Measurements from ENCODE around the gene ACACB.

The ACACB gene

DNA sequence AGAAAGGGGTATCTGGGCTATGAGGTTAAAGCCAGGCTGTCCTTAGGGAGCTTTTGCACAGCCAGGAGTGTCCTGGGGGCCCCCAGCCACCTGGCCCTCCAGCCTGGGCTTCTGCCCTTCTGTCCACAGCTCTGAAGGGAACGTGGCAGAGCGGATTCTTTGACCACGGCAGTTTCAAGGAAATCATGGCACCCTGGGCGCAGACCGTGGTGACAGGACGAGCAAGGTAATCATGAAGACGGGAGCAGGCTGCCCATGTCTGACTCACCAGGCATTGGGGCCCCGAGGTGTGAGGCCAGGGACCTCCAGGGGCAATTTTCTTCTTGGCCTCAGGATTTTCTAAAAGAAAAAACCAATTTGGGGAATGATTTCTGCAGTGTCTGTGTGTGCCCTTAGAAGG, 139.6 kb downstream of the ACACB start:
- Mint-ChIP-seq H3K4me1 (no peaks in the 10 kb centered on the region), H3K27ac (no peak overlapping the region), H3K9me3 (peaks cover 5% of the 10 kb centered on the region), H3K36me3 (peaks cover 5% of the 10 kb centered on the region), H3K4me3 (no peak overlapping the region)
- DNase-seq (ENCODE audit: low spot score in 2 of 2) (no peak), ATAC-seq (no peak)

DNA sequence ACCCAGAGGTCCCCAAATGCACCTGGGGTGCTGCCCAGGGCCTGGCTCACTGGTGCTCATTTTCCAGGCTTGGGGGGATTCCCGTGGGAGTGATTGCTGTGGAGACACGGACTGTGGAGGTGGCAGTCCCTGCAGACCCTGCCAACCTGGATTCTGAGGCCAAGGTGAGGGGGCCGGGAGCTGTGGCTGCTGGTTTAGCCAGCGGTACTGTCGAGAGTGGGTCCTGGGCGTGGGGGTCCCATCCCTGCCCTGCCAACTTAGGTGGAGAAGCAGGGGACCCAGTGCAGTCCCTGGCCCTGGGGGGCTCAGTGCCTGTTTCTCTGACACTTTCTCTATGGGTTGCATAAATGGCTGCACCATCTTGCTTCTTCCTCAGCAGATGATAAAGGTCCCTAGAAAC, 141.8 kb downstream of the ACACB start:
- peaks cover 1% of the 10 kb centered on the region for H3K9me3 Mint-ChIP-seq

DNA sequence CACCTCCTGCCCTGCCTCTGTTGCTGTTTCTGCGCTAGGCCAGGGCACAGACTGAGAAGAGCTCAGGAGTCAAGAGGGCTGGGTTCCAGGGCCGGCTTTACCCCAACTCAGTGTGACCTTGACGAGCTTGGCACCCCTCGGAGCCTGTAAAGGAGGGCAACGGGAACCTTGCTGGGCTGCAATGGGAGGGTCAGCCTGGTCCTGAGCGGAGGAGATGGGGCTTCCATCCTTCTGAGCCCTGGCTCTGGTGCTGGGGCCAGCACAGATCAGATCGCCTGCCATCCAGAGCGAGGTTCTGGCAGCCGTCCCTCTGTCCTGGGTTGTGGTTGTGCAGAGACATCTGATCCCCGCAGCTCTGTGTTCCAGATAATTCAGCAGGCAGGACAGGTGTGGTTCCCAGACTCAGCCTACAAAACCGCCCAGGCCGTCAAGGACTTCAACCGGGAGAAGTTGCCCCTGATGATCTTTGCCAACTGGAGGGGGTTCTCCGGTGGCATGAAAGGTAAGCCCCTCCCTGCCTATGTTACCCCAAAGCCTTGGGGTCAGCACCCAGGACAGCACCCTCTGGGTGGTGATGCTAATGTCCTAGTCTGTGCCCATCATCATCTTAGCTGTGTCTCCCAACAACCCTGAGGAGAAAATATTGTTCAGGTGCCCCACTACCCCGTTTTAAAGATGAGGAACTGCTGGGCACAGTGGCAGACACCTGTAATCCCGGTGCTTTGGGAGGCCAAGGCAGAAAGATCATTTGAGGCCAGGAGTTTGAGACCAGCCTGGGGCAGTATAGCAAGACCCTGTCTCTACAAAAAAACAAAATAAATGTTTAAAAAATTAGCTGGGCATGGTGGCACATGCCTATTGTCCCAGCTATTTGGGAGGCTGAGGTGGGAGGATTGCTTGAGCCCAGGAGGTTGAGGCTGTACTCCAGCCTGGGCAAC, 142.5 kb downstream of the ACACB start:
- no peaks in the 10 kb centered on the region for H3K4me1 Mint-ChIP-seq
- no peaks in the 10 kb centered on the region for H3K36me3 Mint-ChIP-seq
- no peak overlapping the region for H3K27ac Mint-ChIP-seq
- H3K9me3 Mint-ChIP-seq, result no peaks in the 10 kb centered on the region
- H3K4me3 Mint-ChIP-seq, result no peak overlapping the region
- DNase-seq (ENCODE audit: low spot score in 2 of 2) (no peak), ATAC-seq (no peak)

More for the DNA sequence above, 141.8 kb downstream of the ACACB start:
- no peaks in the 10 kb centered on the region for H3K36me3 Mint-ChIP-seq
- no peak overlapping the region for H3K27ac Mint-ChIP-seq
- ATAC-seq (no peak), DNase-seq (ENCODE audit: low spot score in 2 of 2) (no peak)
- H3K4me3 Mint-ChIP-seq, result no peak overlapping the region
- H3K4me1 Mint-ChIP-seq, result no peaks in the 10 kb centered on the region

DNA sequence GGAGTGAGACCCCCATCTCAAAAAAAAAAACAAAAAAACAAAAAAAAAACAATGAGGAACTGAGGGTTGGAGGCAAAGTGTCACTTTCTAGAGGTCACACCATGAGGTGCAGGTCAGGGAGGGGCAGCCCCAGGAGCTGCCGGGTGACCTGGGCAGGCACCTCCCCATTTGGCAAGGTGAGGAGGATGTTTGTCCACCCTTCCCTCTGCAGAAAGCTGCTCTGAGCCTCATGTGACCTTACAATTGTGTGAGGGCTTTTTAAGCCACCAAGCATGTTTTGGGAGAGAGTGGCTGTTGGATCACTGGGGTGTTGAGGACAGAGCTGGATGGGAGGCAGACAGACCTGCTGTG, 143.1 kb downstream of the ACACB start:
- Mint-ChIP-seq H3K36me3 (no peaks in the 10 kb centered on the region), H3K27ac (no peak overlapping the region), H3K4me3 (no peak overlapping the region), H3K4me1 (no peaks in the 10 kb centered on the region), H3K9me3 (no peaks in the 10 kb centered on the region)
- ATAC-seq (no peak), DNase-seq (ENCODE audit: low spot score in 2 of 2) (no peak)

DNA sequence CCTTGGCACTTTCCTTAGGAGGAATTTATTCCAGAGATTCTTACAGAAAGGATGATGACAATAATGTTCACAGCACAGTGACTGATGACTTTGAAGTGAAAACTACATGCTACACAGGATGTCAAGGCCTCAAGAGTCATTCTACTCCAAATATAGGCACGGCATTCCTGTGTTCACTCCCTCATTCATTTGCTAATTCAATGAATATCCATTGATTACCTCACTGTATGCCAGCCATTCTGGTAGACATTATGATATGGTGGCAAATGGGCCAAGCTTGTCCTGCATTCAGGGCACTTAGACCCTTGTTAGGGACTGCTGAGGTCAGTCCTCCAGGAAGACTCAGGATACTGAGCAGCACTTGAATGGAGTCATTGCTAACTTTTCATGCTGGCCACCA, 144.7 kb downstream of the ACACB start:
- Mint-ChIP-seq H3K36me3 (no peaks in the 10 kb centered on the region), H3K27ac (no peak overlapping the region), H3K4me1 (no peaks in the 10 kb centered on the region), H3K4me3 (no peak overlapping the region), H3K9me3 (no peaks in the 10 kb centered on the region)
- no peak for ATAC-seq
- no peak for DNase-seq (ENCODE audit: low spot score in 2 of 2)

DNA sequence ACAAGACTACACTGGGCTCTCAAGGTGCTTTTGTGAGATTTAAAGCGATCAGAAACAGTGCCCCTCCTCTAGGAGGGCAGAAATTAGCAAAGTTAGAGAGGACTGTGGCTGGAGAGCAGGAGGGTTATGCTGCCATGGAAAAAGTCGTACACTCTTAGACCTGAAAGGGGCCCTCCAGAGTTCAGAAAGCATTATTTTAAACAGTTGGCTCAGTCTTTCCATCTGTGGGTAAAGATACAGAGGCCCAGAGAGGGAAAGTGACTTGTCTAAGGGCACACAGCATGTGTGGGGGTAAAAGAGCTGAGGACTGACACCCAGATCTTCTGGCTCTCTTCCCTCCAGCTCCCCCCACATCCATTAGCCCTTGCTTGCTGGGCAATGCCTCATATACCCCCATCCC, 145.6 kb downstream of the ACACB start:
- H3K9me3 Mint-ChIP-seq, result no peaks in the 10 kb centered on the region

DNA sequence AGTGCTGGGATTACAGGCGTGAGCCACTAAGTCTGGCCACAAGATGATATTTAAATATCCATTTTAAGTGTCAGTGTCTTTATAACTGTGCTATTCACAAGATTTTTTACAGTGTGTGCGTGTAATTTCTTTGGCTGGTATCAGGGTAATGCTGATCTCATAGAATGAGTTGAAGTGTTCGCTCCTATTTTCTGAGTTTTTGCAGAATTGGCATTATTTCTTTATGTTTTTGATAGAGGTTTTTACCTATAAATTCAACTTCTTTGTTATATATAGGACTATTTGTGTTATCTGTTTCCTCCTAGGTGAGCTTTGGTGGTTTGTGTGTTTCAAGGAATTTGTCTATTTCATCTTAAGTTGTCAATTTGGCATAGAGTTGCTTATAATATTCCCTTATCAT, 147.1 kb downstream of the ACACB start:
- no peaks in the 10 kb centered on the region for H3K9me3 Mint-ChIP-seq
- DNase-seq (ENCODE audit: low spot score in 2 of 2) (no peak), ATAC-seq (no peak)
- H3K27ac Mint-ChIP-seq, result no peak overlapping the region
- H3K4me1 Mint-ChIP-seq, result no peaks in the 10 kb centered on the region
- no peak overlapping the region for H3K4me3 Mint-ChIP-seq
- no peaks in the 10 kb centered on the region for H3K36me3 Mint-ChIP-seq

More for the DNA sequence above, 145.6 kb downstream of the ACACB start:
- no peak for ATAC-seq
- H3K4me1 Mint-ChIP-seq, result no peaks in the 10 kb centered on the region
- no peak overlapping the region for H3K27ac Mint-ChIP-seq
- no peak overlapping the region for H3K4me3 Mint-ChIP-seq
- no peaks in the 10 kb centered on the region for H3K36me3 Mint-ChIP-seq
- DNase-seq (ENCODE audit: low spot score in 2 of 2), result no peak

DNA sequence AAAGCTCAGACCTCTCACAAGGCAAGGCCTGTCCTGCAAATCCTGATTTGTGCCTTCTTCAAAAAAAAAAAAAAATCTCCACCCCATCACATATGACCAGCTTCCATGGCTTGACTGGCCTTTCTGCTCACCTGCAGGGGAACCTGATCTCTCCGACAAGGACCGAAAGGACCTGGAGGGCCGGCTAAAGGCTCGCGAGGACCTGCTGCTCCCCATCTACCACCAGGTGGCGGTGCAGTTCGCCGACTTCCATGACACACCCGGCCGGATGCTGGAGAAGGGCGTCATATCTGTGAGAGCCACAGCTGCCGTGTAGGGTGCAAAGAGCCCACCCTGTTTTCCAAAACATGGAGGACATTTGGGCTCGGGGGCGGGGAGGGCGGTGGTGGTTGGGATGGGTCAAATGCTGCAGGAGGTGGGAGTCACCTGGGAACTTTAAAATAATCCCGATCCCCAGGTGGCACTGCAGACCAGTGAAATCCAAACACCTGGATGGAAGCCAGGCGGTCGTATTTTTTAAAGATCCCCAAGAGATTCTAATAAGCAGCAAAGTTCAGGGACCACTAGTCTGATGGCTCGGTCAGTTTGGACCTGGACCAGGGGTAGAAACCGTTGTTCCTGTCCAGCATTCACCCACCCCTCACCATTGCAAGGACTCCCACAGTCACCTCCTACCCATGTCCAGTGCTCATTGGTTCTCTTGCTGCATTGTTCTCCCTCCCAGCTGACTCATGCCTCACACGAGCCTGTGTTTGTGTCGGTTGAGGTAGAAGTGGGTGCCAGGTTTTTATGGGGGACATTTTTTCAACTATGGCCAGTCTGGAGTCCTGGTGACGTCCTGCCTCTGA, 147.9 kb downstream of the ACACB start:
- ATAC-seq (peak; percentile 73), DNase-seq (ENCODE audit: low spot score in 2 of 2) (peak; percentile 54 to 80)
- Mint-ChIP-seq H3K36me3 (no peaks in the 10 kb centered on the region), H3K27ac (no peak overlapping the region), H3K4me3 (no peak overlapping the region), H3K4me1 (no peaks in the 10 kb centered on the region), H3K9me3 (no peaks in the 10 kb centered on the region)

DNA sequence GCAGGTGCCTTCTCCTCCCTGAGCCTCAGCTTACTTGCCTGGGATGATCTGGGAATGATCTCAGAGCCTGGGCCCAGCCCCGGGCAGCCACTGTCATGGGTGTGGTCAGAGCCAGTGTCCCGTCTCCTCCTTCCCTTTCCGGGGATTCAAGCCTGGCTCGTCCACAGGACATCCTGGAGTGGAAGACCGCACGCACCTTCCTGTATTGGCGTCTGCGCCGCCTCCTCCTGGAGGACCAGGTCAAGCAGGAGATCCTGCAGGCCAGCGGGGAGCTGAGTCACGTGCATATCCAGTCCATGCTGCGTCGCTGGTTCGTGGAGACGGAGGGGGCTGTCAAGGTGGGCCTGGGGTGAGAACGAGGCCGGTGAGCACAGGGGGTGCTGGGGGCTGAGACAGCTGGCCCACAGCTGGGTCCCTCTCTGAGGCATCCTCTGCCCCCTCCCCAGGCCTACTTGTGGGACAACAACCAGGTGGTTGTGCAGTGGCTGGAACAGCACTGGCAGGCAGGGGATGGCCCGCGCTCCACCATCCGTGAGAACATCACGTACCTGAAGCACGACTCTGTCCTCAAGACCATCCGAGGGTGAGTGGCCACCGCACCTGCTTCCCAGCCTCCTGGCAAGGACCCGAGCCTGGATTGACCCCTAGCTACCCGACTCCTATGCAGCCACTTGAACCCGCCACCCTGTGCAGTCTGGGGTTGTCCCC, 148.7 kb downstream of the ACACB start:
- Mint-ChIP-seq H3K36me3 (no peaks in the 10 kb centered on the region), H3K4me1 (no peaks in the 10 kb centered on the region), H3K27ac (no peak overlapping the region), H3K9me3 (no peaks in the 10 kb centered on the region), H3K4me3 (no peak overlapping the region)
- DNase-seq (ENCODE audit: low spot score in 2 of 2) (no peak), ATAC-seq (no peak)

DNA sequence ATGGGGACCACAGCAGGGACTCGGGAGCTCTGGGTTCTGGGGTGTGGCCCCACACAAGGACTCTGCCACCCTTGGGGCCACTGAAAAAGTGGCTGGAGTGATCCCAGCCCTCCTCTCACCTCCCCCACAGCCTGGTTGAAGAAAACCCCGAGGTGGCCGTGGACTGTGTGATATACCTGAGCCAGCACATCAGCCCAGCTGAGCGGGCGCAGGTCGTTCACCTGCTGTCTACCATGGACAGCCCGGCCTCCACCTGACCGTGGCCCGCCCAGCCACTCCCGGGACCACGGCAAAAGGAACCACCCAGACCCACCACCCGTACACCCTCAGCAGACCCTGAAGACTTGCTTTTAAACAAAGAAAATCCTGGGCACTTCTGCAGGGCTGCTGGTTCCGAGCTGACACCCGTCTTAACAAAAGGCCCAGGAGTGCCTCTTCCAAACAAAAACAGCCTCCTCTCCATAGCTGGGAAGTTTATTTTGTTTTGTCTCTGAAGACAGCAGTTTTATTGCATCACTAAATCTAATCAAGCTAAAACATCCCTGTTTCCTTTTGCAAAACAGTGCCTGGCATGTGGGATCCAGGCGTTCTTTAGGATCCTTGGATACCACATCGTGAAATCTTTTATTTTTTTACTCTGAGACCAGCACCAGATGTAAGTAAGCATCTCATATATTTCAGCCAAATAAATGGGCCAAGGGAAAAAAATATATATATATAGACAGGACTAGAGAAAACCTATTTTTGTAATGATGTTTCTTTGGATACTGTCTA, 149.9 kb downstream of the ACACB start:
- H3K9me3 Mint-ChIP-seq, result peaks cover 4% of the 10 kb centered on the region
- DNase-seq (ENCODE audit: low spot score in 2 of 2) (no peak), ATAC-seq (no peak)
- no peaks in the 10 kb centered on the region for H3K36me3 Mint-ChIP-seq
- H3K27ac Mint-ChIP-seq, result no peak overlapping the region
- no peaks in the 10 kb centered on the region for H3K4me1 Mint-ChIP-seq
- H3K4me3 Mint-ChIP-seq, result no peak overlapping the region

DNA sequence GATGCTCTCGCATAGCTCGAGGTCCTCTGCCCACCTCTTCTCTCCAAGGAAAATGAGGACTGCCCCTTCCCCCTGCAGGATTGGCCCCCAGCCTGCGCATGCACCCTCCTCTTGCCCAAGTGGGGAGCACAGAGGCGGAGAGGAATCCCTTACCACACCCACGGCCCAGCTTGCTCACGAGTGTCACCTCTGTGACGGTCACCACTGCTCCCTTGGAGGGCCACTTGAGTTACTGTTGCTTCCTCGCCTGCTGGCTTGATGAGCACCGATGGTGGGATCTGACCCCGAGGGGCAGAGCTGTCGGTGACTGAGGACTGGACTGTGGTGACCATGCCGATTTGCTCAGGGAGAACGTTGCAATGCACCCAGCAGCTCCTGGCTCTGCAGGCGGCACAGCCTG, 151.0 kb downstream of the ACACB start:
- DNase-seq (ENCODE audit: low spot score in 2 of 2), result no peak
- Mint-ChIP-seq H3K4me3 (no peak overlapping the region), H3K27ac (no peak overlapping the region), H3K4me1 (no peaks in the 10 kb centered on the region), H3K36me3 (no peaks in the 10 kb centered on the region), H3K9me3 (peaks cover 4% of the 10 kb centered on the region)
- no peak for ATAC-seq

DNA sequence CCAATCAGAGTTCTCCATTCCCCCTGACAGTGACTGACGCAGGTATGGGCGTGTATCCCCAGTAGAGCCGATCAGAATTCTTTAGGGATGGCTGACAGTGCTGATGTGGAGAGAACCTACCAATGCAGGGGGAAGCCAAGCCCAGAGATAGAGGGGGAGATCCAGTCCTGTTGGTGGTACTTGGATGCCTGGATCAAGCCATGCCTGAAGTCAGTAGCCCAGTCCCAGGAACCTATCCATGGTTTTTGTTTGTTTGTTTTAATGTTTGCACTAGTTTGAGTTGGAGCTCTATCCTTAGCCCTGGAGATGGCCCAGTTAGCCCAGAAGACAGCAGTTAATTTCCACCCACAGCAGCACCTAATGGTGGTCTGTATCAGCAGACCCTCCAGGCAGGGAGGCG, 152.5 kb downstream of the ACACB start:
- Mint-ChIP-seq H3K4me3 (no peak overlapping the region), H3K4me1 (no peaks in the 10 kb centered on the region), H3K27ac (no peak overlapping the region), H3K9me3 (peaks cover 4% of the 10 kb centered on the region), H3K36me3 (no peaks in the 10 kb centered on the region)
- no peak for DNase-seq (ENCODE audit: low spot score in 2 of 2)
- ATAC-seq, result no peak

DNA sequence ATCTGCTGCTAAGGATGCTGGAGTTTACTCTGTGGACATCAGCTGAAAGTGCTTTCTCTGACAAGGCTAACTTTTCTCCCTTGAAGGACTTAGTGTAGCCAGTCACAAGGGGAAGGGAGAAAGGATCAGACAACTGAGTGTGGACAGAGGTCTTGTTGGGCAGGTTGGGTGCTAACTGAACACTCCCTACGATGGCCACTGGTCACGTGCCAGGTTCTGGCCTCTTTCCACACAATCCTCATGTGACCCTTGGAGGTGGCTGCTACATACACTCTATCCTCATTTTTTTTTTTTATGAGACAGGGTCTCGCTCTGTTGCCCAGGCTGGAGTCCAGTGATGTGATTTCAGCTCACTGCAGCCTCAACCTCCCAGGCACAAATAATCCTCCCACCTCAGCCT, 153.0 kb downstream of the ACACB start:
- Mint-ChIP-seq H3K36me3 (no peaks in the 10 kb centered on the region), H3K27ac (no peak overlapping the region), H3K9me3 (peaks cover 4% of the 10 kb centered on the region), H3K4me3 (no peak overlapping the region), H3K4me1 (no peaks in the 10 kb centered on the region)
- no peak for DNase-seq (ENCODE audit: low spot score in 2 of 2)
- ATAC-seq, result no peak

DNA sequence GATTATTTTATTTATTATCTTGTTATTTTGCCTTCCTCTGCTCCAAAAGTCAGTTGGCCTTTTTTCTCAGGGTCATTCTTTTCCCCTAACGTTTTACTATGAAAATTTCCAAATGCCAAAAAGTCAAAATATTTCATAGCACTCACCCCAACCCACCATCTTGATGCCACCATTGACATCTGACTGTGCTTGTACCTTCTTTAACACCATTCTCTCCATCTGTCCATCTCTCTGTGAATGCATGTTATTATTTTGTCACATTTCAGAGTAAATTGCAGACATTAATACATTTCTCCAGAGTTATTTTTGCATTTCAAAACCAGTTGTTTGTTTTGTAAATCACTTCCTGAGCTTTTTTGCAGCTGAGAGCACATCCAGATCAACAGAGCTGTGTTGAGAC, 154.1 kb downstream of the ACACB start:
- Mint-ChIP-seq H3K27ac (no peak overlapping the region), H3K4me3 (no peak overlapping the region), H3K9me3 (peaks cover 4% of the 10 kb centered on the region), H3K4me1 (no peaks in the 10 kb centered on the region), H3K36me3 (no peaks in the 10 kb centered on the region)
- ATAC-seq (no peak), DNase-seq (ENCODE audit: low spot score in 2 of 2) (no peak)

DNA sequence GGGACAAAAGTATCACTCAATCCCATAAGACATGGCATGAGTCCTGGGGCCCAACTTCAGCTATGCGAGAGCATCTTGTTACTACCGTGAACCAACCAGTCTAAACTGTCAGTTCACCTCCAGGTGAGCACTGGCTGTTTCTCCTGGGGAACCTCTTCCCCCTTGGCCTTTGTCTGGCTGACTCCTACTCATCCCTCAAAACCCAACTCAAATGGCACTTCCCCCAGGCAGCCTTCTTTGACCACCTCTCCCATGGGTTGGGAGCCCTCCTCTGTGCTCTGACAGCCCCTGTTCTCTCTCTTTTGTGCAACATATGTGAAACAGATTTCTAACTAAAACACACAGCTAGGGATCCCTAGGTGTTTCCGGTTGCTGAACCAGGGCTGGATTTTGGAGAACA, 155.0 kb downstream of the ACACB start:
- H3K36me3 Mint-ChIP-seq, result no peaks in the 10 kb centered on the region
- no peak for DNase-seq (ENCODE audit: low spot score in 2 of 2)
- peaks cover 4% of the 10 kb centered on the region for H3K9me3 Mint-ChIP-seq
- no peak for ATAC-seq
- no peak overlapping the region for H3K4me3 Mint-ChIP-seq
- no peaks in the 10 kb centered on the region for H3K4me1 Mint-ChIP-seq
- no peak overlapping the region for H3K27ac Mint-ChIP-seq
